ENCODE measurements around the gene PUDP.

Gene PUDP

GRCh38 chrX:7163146-7163677 is 15.3 kb upstream of the PUDP start:
- no peak for TF ChIP-seq JUND (IDR thresholded peaks at IDR 0.05; ENCODE audit: low read depth)
- peak in 1 of 2 experiments; percentile 26 for DNase-seq (ENCODE audit: low read depth in 1 of 2, low spot score in 1 of 2)
- in situ Hi-C loops (cut with HindIII; ENCODE audit: low pct_unique_long_range_greater_than_20kb, low sequenced_read_pairs) = no loop called here

- DNase-seq (ENCODE audit: low read depth in 1 of 2, low spot score in 1 of 2) = peak; percentile 16 to 80
- in situ Hi-C loops (cut with HindIII; ENCODE audit: low pct_unique_long_range_greater_than_20kb, low sequenced_read_pairs) = no loop called here
- TF ChIP-seq JUND (IDR thresholded peaks at IDR 0.05; ENCODE audit: low read depth) = no peak
These were observed 11.4 kb upstream of the PUDP start for GRCh38 chrX:7159149-7159861.

GRCh38 chrX:7158468-7158990 is 10.6 kb upstream of the PUDP start:
- no peak for DNase-seq (ENCODE audit: low read depth in 1 of 2, low spot score in 1 of 2)
- in situ Hi-C loops (cut with HindIII; ENCODE audit: low pct_unique_long_range_greater_than_20kb, low sequenced_read_pairs) = no loop called here

GRCh38 chrX:7156879-7157278 is 8.9 kb upstream of the PUDP start:
- DNase-seq (ENCODE audit: low read depth in 1 of 2, low spot score in 1 of 2) = no peak
- no peak for TF ChIP-seq JUND (IDR thresholded peaks at IDR 0.05; ENCODE audit: low read depth)
- in situ Hi-C loops (cut with HindIII; ENCODE audit: low pct_unique_long_range_greater_than_20kb, low sequenced_read_pairs) = no loop called here

More at GRCh38 chrX:7158468-7158990, 10.6 kb upstream of the PUDP start:
- no peak for TF ChIP-seq JUND (IDR thresholded peaks at IDR 0.05; ENCODE audit: low read depth)

- no peak for TF ChIP-seq JUND (IDR thresholded peaks at IDR 0.05; ENCODE audit: low read depth)
- in situ Hi-C loops (cut with HindIII; ENCODE audit: low pct_unique_long_range_greater_than_20kb, low sequenced_read_pairs) = no loop called here
- no peak for DNase-seq (ENCODE audit: low read depth in 1 of 2, low spot score in 1 of 2)
These were observed 7.2 kb upstream of the PUDP start for GRCh38 chrX:7155163-7155562.

GRCh38 chrX:7154041-7154597 is 6.2 kb upstream of the PUDP start:
- in situ Hi-C loops (cut with HindIII; ENCODE audit: low pct_unique_long_range_greater_than_20kb, low sequenced_read_pairs) = no loop called here
- no peak for DNase-seq (ENCODE audit: low read depth in 1 of 2, low spot score in 1 of 2)
- no peak for TF ChIP-seq JUND (IDR thresholded peaks at IDR 0.05; ENCODE audit: low read depth)

- no peak for TF ChIP-seq JUND (IDR thresholded peaks at IDR 0.05; ENCODE audit: low read depth)
- in situ Hi-C loops (cut with HindIII; ENCODE audit: low pct_unique_long_range_greater_than_20kb, low sequenced_read_pairs) = no loop called here
- DNase-seq (ENCODE audit: low read depth in 1 of 2, low spot score in 1 of 2) = no peak
These were observed 5.3 kb upstream of the PUDP start for GRCh38 chrX:7153231-7153630.

GRCh38 chrX:7149411-7149810 is 1.5 kb upstream of the PUDP start:
- no peak for DNase-seq (ENCODE audit: low read depth in 1 of 2, low spot score in 1 of 2)
- TF ChIP-seq JUND (IDR thresholded peaks at IDR 0.05; ENCODE audit: low read depth) = no peak
- in situ Hi-C loops (cut with HindIII; ENCODE audit: low pct_unique_long_range_greater_than_20kb, low sequenced_read_pairs) = no loop called here

- TF ChIP-seq JUND (IDR thresholded peaks at IDR 0.05; ENCODE audit: low read depth) = no peak
- DNase-seq (ENCODE audit: low read depth in 1 of 2, low spot score in 1 of 2) = peak in 1 of 2 experiments; percentile 37
- in situ Hi-C loops (cut with HindIII; ENCODE audit: low pct_unique_long_range_greater_than_20kb, low sequenced_read_pairs) = no loop called here
These were observed 458 bp downstream of the PUDP start, which contains the start of gene STS for GRCh38 chrX:7147413-7147977. Gene STS (plus strand): TSS chrX:7147712. CDS start chrX:7253200, 105,488 bp downstream.

- no peak for TF ChIP-seq JUND (IDR thresholded peaks at IDR 0.05; ENCODE audit: low read depth)
- no peak for DNase-seq (ENCODE audit: low read depth in 1 of 2, low spot score in 1 of 2)
- in situ Hi-C loops (cut with HindIII; ENCODE audit: low pct_unique_long_range_greater_than_20kb, low sequenced_read_pairs) = no loop called here
These were observed 1.1 kb downstream of the PUDP start for GRCh38 chrX:7146703-7147412.

- in situ Hi-C loops (cut with HindIII; ENCODE audit: low pct_unique_long_range_greater_than_20kb, low sequenced_read_pairs) = no loop called here
- TF ChIP-seq JUND (IDR thresholded peaks at IDR 0.05; ENCODE audit: low read depth) = no peak
These were observed 1.8 kb downstream of the PUDP start for GRCh38 chrX:7146020-7146702.

GRCh38 chrX:7145454-7145853 is 2.5 kb downstream of the PUDP start:
- in situ Hi-C loops (cut with HindIII; ENCODE audit: low pct_unique_long_range_greater_than_20kb, low sequenced_read_pairs) = no loop called here
- TF ChIP-seq JUND (IDR thresholded peaks at IDR 0.05; ENCODE audit: low read depth) = no peak
- peak in 1 of 2 experiments; percentile 36 for DNase-seq (ENCODE audit: low read depth in 1 of 2, low spot score in 1 of 2)

More at GRCh38 chrX:7146020-7146702, 1.8 kb downstream of the PUDP start:
- no peak for DNase-seq (ENCODE audit: low read depth in 1 of 2, low spot score in 1 of 2)
